HG03135 (cell line): ENCODE data around the gene CC2D1B.
"Not testable (repeated sequence)": the region's sequence is repeated elsewhere in the genome, so short reads cannot be mapped to it uniquely, and the experiment has no call there.

Source experiments
- ATAC-seq: cut with Tn5 transposase; IDR thresholded peaks from one replicate; pipeline ENCODE4 v1.9.1; 2021; ENCODE audit warnings: mild to moderate bottlenecking, moderate library complexity; ENCODE audit not compliant: unreplicated experiment

The CC2D1B gene, protein sequence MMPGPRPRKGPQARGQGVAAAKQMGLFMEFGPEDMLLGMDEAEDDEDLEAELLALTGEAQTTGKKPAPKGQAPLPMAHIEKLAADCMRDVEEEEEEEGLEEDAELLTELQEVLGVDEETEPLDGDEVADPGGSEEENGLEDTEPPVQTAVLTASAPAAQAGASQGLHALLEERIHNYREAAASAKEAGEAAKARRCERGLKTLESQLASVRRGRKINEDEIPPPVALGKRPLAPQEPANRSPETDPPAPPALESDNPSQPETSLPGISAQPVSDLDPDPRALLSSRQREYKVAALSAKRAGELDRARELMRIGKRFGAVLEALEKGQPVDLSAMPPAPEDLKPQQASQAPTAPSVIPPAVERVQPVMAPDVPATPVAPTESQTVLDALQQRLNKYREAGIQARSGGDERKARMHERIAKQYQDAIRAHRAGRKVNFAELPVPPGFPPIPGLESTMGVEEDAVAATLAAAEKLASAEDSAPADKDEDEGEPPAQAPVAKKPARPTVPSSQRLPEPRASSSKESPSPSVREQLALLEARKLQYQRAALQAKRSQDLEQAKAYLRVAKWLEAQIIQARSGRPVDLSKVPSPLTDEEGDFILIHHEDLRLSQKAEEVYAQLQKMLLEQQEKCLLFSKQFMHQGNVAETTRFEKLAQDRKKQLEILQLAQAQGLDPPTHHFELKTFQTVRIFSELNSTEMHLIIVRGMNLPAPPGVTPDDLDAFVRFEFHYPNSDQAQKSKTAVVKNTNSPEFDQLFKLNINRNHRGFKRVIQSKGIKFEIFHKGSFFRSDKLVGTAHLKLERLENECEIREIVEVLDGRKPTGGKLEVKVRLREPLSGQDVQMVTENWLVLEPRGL

DNA sequence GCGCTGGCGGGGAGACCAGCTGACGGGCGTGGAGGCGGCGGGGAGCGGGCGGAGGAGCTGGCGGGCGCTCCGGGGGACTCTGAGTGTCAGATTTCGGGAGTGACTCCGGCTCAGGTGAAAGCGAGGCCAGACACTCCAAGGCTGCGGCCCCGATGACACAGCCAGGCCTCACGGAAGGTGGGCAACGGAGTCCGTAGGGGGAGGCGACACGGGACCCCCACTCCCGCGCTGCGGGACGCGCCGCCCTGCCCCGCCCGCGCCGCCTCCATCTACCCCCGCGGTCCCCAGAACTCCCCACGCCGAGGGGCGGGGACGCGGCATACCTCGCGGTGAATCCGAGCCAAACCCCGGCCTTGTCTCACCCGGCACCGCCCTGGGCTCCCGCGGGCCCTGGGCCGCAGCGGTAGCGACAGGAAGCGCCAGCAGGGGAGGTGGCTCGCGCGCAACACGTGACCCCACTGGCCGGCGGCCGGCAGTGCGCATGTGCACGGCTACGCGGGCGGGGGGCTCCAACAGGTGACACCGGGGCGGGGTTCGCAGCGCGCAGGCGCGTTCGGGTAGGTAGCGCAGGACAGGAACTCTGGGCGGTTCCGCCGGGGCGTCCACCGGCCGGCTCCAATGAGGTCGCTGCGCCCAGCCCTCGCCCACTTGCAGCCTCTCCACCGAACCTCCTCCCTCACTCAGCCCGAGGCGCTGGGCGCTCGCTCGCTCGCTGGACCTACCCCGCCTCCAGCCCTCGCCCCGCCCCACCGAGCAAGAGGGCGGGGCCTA, at the start of gene CC2D1B:
Gene CC2D1B, minus strand, starts transcription at position 460 of the 771 bp plus-strand sequence. CDS start 1,585 bp downstream, outside the sequence.
- peak; percentile 90 for ATAC-seq

DNA sequence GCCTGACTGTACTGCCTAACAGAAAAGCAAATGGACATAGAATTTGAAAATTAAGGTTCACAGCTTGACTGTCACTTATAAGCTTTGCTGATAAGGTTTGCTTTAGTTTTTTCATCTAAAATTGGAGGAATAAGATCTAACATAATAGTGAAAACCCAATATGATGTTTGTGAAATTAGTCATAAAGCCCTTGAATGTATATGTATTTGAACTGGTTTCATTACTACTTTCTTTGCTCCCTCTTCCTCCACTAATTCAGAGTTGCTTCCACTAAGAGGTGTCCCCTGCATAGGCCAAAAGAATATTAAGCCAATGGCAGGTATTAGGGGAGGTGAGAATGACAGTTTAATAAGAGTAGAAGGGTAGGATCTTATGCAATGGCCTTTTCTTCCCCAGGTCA, 48.9 kb upstream of the CC2D1B start:
- no peak for ATAC-seq

DNA sequence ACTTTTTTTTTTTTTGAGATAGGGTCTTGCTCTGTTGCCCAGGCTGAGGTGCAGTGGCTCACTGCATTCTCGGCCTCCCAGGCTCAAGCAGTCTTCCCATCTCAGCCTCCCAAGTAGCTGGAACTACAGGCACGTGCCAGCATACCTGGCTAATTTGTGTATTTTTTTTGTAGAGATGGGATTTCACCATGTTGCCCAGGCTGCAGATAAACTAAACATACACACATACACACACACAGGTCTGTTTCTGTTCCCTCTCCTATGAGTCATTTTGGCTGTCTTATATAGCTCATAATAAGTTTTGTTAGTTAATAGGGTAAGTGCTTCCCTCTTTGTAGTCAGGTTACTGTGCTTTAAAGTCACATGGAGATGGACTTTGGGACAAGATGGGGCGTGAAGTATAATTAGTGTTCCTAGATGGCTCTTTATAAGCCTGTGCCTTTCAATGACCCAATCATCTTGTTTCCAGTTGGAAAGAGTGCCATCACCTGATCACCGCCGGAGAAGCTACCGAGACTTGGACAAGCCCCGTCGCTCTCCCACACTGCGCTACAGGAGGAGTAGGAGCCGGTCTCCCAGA, 47.5 kb upstream of the CC2D1B start:
- ATAC-seq, result no peak

- no peak for ATAC-seq
Measured at GRCh38 chr1:52404975-52405338, 39.0 kb upstream of the CC2D1B start.

DNA sequence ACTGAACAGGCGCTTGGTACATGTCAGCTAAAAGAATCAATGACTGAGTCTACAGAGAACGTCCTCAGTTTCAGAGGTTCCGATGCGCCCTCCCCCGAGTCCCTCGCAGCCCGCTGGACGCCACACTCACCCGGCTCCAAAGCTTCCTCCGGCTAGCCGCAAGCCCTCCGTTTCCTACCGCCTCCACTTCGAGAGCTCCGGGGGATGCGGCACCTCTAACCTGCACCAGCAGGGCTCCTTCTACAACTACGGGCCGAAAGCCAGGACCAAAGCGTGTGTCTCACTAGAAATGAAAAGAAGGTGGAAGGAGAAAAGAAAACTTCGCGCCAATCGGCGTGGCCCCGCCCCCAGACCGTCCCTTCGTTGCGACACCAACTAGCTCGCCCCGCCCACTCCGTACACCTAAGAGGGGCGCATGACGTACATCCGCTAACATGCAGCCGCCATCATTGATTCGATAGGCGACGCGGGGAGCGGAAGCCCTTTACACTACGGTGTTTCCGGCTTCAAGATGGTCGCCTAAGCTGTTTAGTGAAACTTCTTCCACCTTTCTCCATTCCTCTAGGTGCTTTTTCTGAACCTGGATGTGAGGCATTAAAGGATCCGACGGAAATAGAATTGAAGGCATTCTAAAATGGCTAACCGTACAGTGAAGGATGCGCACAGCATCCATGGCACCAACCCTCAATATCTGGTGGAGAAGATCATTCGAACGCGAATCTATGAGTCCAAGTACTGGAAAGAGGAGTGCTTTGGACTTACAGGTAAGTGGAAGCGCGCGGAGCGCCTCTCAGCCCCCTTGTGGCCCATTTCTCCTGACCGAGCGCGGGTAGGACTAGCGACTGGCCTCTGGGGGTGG, 38.3 kb upstream of the CC2D1B start, which contains the start of the genes ORC1 and PRPF38A:
Gene ORC1, minus strand, starts transcription at position 308 of the 859 bp plus-strand sequence. CDS start 2,200 bp downstream, outside the sequence.
Gene PRPF38A, plus strand, starts transcription at position 487 of the 859 bp plus-strand sequence. Its CDS starts 148 bp downstream, at position 635.
- ATAC-seq, result peak; percentile 94

DNA sequence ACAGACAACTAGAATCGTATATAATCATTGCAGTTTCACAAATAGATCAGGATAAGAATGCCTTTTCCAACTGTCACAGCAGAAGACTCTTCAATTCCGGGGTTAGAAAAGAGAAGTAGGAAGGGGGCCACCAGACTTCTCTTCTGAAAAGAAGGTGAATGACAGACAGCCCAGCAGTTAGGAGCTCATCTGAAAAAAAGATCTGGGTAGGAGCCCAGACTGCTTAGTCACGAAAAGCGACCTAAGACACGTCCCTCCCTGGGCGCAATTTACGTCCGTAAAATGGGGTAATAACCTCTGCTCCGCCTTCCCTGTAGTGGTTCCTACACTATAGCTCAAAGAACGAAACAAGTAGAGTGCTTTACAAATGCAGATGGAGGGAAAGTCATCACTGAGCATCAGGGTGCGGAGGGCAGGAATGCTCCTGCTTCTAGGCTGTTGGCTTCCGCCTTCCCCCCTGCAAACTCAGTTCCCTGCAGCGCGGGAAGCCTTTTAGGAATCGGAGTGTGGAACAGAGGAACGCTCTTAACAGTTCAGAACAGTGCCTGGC, 37.6 kb upstream of the CC2D1B start:
- peak; percentile 39 for ATAC-seq

DNA sequence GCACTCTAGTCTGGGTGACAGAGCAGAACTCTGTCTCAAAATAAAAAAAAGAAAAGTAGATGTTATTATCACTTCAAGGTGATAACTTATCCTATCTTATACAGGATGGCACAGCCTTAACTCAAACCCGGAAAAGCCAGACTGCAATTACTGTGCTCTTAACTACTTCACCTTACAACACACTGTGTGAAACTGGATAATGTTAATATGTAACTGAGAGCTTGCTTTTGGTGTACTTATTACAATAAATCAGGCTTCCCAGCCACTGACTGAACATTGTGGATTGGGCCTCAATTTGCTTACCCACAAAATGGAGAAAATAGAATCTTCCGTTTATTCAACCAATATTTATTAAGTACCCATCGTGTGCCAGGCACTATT, 36.8 kb upstream of the CC2D1B start:
- ATAC-seq, result no peak

DNA sequence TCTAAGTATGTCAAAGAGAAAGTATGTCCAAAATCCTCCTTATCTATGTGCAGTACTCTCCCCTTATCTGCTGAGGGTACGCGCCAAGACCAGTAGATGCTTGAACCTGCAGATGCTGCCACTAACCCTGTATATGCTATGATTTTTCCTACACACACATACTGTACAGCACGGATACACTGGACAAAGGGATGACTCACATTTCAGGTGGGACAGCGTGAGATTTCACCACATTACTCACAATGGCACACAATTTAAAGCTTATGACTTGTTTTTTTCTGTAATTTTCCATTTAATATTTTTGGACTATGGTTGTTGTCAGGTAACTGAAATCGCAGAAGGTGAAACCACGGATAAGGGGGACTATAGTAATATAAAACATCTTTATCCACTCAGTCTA, 34.1 kb upstream of the CC2D1B start:
- no peak for ATAC-seq

GRCh38 chr1:52399629-52400028, 33.6 kb upstream of the CC2D1B start:
- no peak for ATAC-seq

- ATAC-seq, result no peak
Measured at GRCh38 chr1:52393174-52393573, 27.2 kb upstream of the CC2D1B start.

DNA sequence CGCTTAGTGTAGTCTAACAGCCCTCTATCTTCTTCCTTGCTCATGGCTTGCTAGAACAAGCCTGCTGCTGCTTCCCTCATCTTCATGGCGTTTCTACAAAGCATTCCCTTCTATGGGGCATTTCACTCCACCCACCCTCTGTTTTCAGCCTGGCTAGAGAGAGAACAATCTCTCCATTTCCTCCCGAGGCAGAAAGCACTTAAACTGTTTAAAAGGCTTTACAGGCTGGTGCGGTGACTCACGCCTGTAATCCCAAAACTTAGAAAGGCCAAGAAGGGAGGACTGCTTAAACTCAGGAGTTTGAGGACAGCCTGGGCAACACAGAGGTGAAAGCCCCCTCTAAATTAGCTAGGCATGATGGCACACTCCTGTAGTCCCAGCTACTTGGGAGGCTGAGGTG, 20.5 kb upstream of the CC2D1B start:
- ATAC-seq, result no peak

- no peak for ATAC-seq
Measured at GRCh38 chr1:52385376-52385775, 19.4 kb upstream of the CC2D1B start.

GRCh38 chr1:52369851-52370250, 3.8 kb upstream of the CC2D1B start:
- ATAC-seq, result not testable (repeated sequence)

DNA sequence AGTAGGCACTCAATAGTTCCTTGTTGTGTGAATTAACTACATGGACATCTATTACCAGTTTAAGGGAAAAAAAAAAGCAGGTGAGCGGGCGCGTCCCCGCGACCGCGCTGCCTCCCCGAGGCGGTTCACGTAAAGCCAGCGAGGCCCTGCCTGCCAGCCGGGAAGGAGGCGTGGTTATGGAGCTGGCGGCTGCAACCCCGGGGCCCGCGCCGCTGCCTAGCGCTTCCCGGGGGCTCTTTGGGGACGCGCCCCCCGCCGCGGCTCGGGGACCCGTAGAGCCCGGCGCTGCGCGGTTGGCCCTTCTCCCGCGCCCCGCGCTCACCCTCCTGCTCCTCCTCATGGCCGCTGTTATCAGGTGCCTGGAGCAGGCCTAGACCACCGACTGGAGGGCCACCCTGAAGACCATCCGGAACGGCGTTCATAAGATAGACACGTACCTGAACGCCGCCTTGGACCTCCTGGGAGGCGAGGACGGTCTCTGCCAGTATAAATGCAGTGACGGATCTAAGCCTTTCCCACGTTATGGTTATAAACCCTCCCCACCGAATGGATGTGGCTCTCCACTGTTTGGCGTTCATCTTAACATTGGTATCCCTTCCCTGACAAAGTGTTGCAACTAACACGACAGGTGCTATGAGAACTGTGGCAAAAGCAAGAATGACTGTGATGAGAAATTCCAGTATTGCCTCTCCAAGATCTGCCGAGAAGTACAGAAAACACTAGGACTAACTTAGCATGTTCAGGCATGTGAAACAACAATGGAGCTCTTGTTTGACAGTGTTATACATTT, 2.6 kb upstream of the CC2D1B start:
- no peak for ATAC-seq

GRCh38 chr1:52367272-52367671, 1.3 kb upstream of the CC2D1B start:
- no peak for ATAC-seq

GRCh38 chr1:52366517-52366827, 467 bp upstream of the CC2D1B start:
- ATAC-seq, result no peak

- peak; percentile 2 for ATAC-seq
Measured at GRCh38 chr1:52365071-52365745, 797 bp downstream of the CC2D1B start.

GRCh38 chr1:52364235-52364839, 1.7 kb downstream of the CC2D1B start:
- no peak for ATAC-seq
